ENCODE results near the gene MAP2K3.
"Not testable (repeated sequence)": the region's sequence is repeated elsewhere in the genome, so short reads cannot be mapped to it uniquely, and the experiment has no call there.

MAP2K3 gene

DNA sequence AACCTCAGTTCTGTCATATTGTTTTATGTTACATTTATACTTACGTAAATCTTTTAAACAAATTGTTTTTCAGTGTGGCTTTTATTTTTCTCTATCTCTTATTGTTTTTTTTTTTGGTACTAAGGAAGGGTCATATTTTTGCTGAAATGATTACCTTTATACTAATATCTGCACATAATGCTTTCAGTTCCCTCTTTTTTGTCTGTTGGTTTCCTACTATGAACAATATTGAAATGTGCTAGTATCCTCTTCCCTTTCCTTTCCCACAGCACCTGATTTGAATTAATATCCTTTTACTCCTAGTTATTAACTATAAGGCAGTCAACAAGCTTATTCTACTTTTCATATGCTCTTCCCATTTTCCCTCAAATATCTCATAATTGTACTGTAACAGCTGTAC is 43.4 kb downstream of the MAP2K3 start:
- not testable (repeated sequence) for DNase-seq (ENCODE audit: low read depth in 1 of 2, low spot score in 1 of 2)

- DNase-seq (ENCODE audit: low read depth in 1 of 2, low spot score in 1 of 2), result not testable (repeated sequence)
Measured at GRCh38 chr17:21328778-21329177, 44.3 kb downstream of the MAP2K3 start.

GRCh38 chr17:21330436-21331160 is 46.1 kb downstream of the MAP2K3 start:
- DNase-seq (ENCODE audit: low read depth in 1 of 2, low spot score in 1 of 2), result no peak

DNA sequence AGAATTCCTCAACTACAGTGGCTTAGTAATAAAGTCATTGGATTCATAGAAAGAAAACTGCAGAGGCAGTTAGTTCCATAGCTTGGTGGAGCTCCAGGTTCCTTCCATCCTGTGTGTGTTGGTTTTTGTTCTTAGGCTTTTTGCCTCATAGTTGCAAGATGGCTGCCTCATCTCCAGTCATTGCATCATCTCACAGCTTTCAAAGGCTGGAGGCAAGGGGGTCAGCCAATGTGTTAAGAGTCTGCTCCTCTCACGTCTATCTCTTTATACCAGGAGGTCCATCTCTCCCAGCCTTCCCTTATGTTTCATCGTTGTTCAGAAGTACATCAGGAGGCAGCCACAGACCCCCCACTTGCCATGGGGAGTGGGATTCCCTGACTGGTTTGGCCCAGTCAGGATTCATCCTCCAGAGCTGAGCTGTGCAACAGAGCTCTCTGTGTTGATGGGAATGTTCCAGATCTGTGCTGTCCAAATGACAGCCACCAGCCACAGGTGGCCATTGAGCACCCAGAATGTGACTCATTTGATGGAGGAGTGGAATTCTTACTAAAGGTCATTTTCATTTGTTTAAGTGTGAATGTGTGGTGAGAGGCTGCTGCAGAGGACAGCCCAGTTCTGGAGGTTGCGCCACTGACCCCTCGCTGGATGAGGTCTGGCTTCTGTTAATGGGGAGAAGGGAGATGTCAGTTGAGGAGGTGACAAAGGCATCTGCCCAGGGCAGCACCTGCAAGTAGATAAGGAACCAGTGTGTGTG is 52.2 kb downstream of the MAP2K3 start:
- DNase-seq (ENCODE audit: low read depth in 1 of 2, low spot score in 1 of 2), result not testable (repeated sequence)

DNA sequence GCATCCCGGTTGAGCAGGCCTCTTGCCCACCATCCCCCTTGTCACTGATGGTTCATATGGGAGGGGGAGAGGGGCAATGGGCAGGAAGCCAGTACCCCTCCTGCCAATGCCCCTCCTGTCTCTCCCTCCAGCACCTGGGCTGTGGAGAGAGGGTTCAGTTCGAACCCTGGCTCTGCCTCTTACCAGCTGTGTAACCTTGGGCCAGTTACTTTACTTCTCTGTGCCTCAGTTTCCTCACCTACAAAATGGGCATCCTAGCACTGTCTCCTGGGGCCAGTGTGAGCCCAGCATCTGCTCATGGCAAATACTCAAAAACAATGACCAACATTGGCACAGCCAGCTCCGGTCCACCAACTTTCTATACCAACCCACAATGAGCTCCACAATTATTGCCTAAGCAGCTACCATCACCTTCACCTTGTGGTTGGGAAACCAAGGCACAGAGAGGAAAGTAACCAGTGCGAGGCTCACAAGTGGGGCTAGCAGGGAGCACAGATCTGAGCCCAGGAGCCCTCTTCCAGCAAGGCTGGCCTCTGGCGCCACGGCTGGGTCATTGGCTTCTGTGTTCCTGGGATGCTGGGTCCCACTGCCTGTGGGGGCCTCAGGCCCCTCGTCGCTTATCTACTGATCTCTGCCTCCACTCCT is 53.6 kb downstream of the MAP2K3 start:
- not testable (repeated sequence) for DNase-seq (ENCODE audit: low read depth in 1 of 2, low spot score in 1 of 2)

DNA sequence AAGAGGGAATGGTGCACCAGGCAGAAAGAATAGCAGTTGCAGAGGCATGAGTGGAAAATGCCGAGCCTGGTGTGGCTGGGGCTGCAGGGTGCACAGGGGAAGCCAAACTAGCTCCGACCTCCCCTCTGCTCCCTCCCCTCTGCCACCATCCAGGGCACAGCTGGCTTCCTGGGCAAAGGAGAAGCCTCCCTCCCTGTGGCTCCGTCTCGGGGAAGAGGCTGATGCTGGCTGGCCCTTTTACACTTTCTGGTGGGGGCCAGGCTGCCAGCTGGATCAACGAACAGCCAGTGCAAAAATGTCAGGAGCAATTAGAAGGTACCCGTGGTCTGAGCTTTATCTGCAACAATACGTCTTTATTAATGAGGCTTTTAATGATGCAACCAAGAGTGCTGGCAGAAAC is 54.5 kb downstream of the MAP2K3 start:
- no peak for DNase-seq (ENCODE audit: low read depth in 1 of 2, low spot score in 1 of 2)

- DNase-seq (ENCODE audit: low read depth in 1 of 2, low spot score in 1 of 2), result not testable (repeated sequence)
Measured at GRCh38 chr17:21339571-21339970, 55.1 kb downstream of the MAP2K3 start.

GRCh38 chr17:21340407-21340806 is 55.9 kb downstream of the MAP2K3 start:
- not testable (repeated sequence) for DNase-seq (ENCODE audit: low read depth in 1 of 2, low spot score in 1 of 2)

- DNase-seq (ENCODE audit: low read depth in 1 of 2, low spot score in 1 of 2), result not testable (repeated sequence)
Measured at GRCh38 chr17:21341279-21341678, 56.8 kb downstream of the MAP2K3 start.

DNA sequence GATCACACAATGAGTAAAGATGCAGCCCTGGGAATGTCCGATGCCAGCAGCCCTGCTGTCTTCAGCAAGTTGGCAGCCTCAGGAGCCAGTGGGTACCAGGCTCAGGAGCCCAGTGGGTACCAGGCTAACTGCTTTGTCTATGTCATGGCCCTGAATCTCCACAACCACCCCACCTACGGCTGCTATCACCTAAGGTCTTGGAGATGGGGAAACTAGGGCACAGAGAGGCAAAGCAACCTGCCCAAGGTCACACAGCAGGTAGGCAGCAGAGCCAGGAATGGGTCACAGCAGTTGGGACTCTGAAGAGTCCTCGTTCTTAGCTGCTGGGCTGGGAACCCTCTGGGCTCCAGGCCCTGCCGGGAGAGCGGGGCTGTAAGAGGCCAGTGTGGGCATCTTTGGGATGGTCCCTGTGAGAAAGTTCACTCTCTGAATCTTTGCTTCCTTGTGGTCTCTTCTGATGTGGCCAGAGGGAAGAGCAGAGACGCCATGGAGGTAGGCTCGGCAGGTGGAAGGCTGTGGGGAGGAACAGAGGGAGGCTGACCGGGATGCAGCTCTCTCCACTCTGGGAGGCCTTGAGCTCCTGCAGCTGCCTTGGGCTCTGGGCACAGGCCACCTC is 57.5 kb downstream of the MAP2K3 start:
- DNase-seq (ENCODE audit: low read depth in 1 of 2, low spot score in 1 of 2), result not testable (repeated sequence)

DNA sequence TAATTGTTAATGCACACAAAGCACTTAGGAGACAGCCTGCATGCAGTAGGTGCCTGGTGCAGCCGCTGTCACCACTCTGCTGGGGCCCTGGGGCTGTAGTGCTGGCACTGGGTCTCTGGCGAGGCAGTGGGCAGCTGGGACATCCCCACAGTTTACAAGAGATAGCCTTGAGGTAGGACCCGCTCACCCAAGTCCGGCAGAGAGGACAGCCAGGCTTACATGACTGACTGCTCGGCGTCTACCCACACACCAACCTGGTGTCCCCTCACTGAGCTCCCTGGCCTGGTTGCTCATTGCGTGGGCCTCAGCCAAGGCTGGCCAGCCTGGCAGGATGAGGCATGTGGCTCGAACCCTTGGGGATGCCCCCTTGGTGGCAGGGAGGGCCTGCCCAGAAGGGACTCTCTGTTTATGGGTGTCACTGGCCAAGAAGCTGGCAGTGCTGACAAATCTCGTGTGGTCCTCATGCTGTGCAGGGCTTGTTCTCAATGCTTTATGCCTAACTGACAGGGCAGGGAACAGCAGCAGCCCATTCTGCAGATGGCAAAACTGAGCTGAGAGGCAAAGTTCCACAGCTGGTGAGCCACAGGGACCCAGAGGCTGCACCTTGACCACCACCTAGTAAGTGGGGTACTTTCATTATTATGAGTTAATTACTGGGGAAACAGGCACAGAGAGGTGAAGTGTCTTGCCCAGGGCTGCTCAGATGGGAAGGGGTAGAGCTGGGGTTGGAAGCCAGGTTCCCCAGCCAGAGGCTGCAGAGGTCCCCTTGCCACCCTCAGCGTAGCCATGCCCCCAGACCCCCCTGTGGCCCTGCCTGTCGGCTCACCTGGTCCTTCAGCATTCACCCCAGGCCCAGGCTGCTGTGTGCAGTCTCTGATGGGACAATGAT is 58.8 kb downstream of the MAP2K3 start:
- DNase-seq (ENCODE audit: low read depth in 1 of 2, low spot score in 1 of 2), result not testable (repeated sequence)

DNA sequence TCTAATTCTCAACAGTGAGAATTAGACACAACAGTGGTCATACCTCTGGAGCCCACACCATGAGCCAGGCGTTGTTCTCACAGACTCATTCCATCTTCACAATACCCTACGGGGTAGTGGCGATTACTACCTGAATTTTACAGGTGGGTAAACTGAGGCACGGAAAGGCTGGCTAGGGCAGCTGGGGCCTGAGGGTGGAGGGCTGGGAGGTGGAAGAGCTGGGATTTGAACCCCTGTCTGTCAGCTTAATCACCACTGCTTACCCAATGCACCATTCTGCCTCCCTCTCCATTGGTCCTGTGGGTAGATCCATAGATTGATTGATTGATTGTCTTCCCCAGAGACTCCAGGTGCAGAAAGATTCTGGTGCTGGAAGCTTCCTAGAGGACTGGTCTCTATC is 60.3 kb downstream of the MAP2K3 start:
- DNase-seq (ENCODE audit: low read depth in 1 of 2, low spot score in 1 of 2), result not testable (repeated sequence)

DNA sequence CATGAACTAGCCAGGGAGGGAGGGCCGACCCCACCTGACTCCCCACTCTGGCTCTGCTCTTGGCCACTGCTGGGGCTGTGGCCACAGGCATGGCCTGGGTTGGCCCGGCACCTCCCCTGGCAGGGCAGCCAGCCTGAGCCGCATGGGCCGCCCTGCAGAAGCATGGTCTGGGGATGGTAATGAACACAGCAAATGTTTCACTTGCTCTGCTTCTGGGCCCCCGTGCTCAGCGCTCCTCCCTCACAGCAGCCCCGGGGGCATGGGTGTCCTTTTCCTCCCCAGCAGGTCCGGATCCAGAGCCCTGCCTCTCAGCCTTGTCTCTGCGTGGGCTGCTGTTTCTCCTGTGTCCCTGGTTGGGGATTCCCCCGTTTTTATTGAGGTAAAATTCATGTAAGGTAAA is 60.7 kb downstream of the MAP2K3 start:
- DNase-seq (ENCODE audit: low read depth in 1 of 2, low spot score in 1 of 2), result no peak

DNA sequence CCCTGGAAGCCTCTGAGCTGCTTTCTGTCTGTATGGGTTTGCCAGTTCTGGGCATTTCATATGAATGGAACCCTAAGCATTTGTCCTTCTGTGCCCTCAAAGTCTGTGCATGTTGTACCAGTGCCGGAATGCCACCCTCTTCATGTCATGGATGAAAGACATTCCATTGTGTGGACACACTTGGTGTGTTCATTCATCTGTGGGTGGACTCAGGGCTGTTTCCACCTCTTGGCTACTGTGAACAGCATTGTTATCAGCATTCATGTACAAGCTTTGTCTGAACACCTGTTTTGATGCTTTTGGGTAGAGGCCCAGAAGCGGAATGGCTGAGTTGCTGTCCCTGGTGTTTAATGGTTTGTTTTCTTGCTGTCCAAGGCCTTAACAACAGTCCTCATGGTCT is 61.6 kb downstream of the MAP2K3 start:
- DNase-seq (ENCODE audit: low read depth in 1 of 2, low spot score in 1 of 2), result not testable (repeated sequence)

DNA sequence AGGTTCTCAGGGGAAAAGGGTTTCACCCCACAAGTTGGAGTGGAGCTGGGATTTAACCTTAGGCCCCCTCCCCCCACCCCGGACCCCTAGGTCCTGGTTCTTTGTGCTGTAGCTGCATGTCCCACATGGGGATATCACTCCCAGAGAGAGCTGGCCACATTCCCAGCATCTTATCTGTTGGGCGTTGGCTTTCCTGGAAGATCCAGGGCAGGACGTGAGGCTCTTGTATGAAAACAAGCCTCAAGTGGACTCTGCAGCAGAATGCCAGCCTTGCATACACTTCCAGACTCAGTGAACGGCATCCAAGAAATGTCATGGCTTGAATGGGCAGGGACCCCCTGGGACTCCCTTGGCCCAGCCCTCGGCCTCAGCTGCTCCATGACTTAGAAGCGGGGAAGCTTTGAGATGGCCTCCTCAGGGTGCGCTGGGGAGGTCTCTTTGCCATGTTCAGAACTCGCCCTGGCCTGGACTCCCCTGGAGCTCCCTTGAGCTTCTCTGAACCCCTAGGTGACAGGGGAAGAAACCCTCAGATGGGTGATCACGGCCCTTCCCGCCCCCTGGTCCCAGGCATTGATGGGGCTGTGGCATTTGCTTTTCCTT is 62.2 kb downstream of the MAP2K3 start:
- DNase-seq (ENCODE audit: low read depth in 1 of 2, low spot score in 1 of 2), result not testable (repeated sequence)

- DNase-seq (ENCODE audit: low read depth in 1 of 2, low spot score in 1 of 2), result not testable (repeated sequence)
Measured at GRCh38 chr17:21347660-21348059, 63.1 kb downstream of the MAP2K3 start.

DNA sequence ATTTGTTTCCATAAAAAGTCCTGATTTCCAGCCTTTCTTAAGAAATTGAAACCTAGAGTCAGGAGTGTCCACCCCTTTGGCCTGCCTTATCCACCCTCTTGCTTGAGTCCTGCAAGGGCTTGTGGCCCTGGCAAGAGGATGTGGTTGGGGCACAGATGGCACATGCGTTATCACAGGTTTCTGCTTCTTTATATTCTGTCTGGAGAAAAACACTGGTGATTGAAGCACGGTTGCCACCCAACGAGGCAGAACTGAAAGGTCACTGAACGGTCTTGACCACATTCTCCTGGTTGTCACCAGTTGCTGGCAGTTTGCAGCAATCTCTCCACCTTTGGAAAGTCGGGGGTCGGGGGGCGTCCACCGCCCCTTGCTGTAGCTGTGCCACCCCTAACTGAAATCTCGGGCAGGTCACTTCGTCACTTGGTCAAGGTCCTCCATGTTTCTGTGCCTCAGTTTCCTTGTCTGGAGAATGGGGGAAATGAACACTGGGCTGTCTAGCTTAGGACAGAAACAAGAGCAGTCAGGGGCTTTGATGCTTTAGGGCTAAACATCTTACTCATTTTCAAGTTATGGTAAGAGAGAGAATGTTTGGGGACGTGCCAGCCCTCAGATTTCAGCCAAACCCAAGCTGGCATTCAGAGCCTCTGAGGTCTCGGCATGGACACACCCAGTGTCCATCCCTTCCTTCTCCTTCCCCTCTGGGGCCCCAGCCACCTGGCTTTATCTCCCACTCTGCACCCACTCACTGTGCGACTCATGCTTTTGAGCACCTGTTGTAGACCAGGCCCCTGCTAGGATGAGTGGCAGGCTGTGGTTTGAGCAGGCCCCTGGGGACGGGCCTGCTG is 63.8 kb downstream of the MAP2K3 start:
- not testable (repeated sequence) for DNase-seq (ENCODE audit: low read depth in 1 of 2, low spot score in 1 of 2)

GRCh38 chr17:21348926-21349261 is 64.4 kb downstream of the MAP2K3 start:
- DNase-seq (ENCODE audit: low read depth in 1 of 2, low spot score in 1 of 2), result not testable (repeated sequence)

DNA sequence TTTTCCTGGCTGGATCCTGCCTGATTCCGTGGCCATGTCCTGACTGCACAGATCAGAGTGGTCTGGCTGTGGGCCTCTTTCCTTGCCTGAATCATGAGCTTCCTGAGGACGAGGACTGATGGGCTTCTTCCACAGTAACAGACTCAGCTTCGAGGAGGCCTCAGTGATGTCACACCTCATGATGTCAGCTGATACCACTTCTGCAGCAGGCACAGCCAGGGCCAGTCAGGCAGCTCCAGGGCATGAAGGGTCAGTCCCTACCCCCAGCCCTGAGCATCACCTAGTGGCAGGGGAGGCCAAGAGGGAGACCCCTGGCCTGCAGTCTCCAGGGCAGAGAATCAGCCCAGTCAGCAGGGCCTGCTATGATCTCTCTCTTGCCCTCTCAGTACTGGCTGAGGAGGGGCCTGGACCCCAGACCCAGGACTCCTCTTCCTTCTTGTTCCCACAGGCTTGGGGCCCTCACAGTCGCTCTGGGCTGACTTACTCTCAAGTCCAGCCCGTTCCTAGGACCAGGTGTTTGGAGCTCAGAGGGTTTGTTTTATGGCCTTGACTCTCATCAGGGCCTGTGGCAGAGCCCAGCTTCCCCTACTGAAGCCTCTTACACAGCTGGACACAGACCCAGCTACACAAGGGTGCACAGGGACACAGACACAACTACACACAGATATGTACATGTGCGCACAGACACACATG is 65.0 kb downstream of the MAP2K3 start:
- DNase-seq (ENCODE audit: low read depth in 1 of 2, low spot score in 1 of 2), result not testable (repeated sequence)
